K562 (cell line): ENCODE results near the gene HBG1. TPM values are rescaled to one million over a fixed set of nuclear protein-coding genes. Genes with fewer than 3 reads are reported as not detected.

ENCODE experiments used
- MAFF ChIP-seq: IDR thresholded peaks from 2 replicates; pipeline ENCODE4 v1.6.1; 2012; ENCODE audit warnings: low read length, improper control_type of control experiment
- MEIS2 ChIP-seq: fragments of 450-650 bp; IDR thresholded peaks from 2 replicates; pipeline ENCODE4 v1.6.1; 2014; ENCODE audit warnings: mild to moderate bottlenecking; ENCODE audit not compliant: partially characterized antibody
- PHTF2 ChIP-seq: fragments of 250-450 bp; sonication (Bioruptor Pico); IDR thresholded peaks from 2 replicates; pipeline ENCODE4 v1.5.0; 2021; ENCODE audit warnings: mild to moderate bottlenecking
- SREBF1 ChIP-seq: fragments of 150-350 bp; IDR thresholded peaks from 2 replicates; pipeline ENCODE4 v1.6.1; 2014; ENCODE audit warnings: antibody characterized with exemption, low read depth, low read length, borderline replicate concordance
- TSHZ1 ChIP-seq: fragments of 250-450 bp; sonication (Bioruptor Pico); IDR thresholded peaks from 2 replicates; pipeline ENCODE4 v1.4.0; 2020; ENCODE audit warnings: mild to moderate bottlenecking, moderate library complexity
- ZBTB49 ChIP-seq: sonication (generic); formaldehyde crosslinking; IDR thresholded peaks from 2 replicates; pipeline ENCODE4 v1.8.0; 2022; ENCODE audit warnings: missing genetic modification reagents, mild to moderate bottlenecking, borderline replicate concordance
- ZBTB8A ChIP-seq: fragments of 450-650 bp; IDR thresholded peaks from 2 replicates; pipeline ENCODE4 v1.6.1; 2018; ENCODE audit warnings: mild to moderate bottlenecking, moderate library complexity; ENCODE audit not compliant: partially characterized antibody
- ZKSCAN1 ChIP-seq: fragments of 150-350 bp; IDR thresholded peaks from 2 replicates; pipeline ENCODE4 v1.6.1; 2016; ENCODE audit warnings: low read depth, low read length
- ZNF764 ChIP-seq: fragments of 250-450 bp; sonication (Bioruptor Pico); IDR thresholded peaks from 2 replicates; pipeline ENCODE4 v1.4.0; 2020; ENCODE audit warnings: low read depth, mild to moderate bottlenecking, moderate library complexity
- ZZZ3 ChIP-seq: fragments of 450-650 bp; IDR thresholded peaks from 2 replicates; pipeline ENCODE4 v1.6.1; 2016; ENCODE audit warnings: antibody characterized with exemption, mild to moderate bottlenecking, moderate library complexity
- polyA plus RNA-seq, 8 experiments: library from polyadenylated mRNA; depleted of rRNA in 4 of 8; stranded (reverse) in 5 of 8; unstranded in 3 of 8; fragments of >200 nt; fragmentation: Nextera tagmentation in 2 of 8; fragmentation: Illumina TruSeq in 1 of 8; extraction: Ambion mirVana in 2 of 8; extraction: Trizol in 1 of 8; gene quantifications; 2 replicates each; pipeline versions ENCODE4 v1.2.1 to v1.2.3, GENCODE V29; 2011 to 2014; ENCODE audit warnings: inconsistent platforms in 1 of 8, missing spikeins in 1 of 8
- total RNA-seq, 7 experiments: library from RNA; depleted of rRNA in 6 of 7; stranded (reverse); fragments of >200 nt in 6 of 7; fragmentation: Illumina TruSeq in 2 of 7; extraction: Trizol in 2 of 7; gene quantifications; 2 replicates each; pipeline versions ENCODE4 v1.2.1 to v1.2.3, GENCODE V29; 2011 to 2021; ENCODE audit warnings: low replicate concordance in 1 of 7

The HBG1 gene
- total and polyA plus RNA-seq, 9 of the 15 experiments (the other 6 are each of a cell fraction or from before 2014, with no cell fraction given), result 1,066 to 16,338 (median 4,898) TPM

DNA sequence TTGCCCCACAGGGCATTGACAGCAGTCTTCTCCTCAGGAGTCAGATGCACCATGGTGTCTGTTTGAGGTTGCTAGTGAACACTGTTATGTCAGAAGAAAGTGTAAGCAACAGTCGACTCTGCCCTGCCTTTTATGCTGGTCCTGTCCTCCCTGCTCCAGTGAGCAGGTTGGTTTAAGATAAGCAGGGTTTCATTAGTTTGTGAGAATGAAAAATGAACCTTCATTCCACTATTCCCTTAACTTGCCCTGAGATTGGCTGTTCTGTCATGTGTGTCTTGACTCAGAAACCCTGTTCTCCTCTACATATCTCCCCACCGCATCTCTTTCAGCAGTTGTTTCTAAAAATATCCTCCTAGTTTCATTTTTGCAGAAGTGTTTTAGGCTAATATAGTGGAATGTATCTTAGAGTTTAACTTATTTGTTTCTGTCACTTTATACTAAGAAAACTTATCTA lies 15.2 kb downstream of the HBG1 start, which contains the start of gene HBD (continued):
- TF ChIP-seq ZBTB8A (no peak), ZKSCAN1 (no peak), ZZZ3 (no peak), MEIS2 (peak; percentile 92), MAFF (no peak), SREBF1 (no peak), TSHZ1 (CRISPR knock-in tag) (no peak), ZNF764 (CRISPR knock-in tag) (no peak), ZBTB49 (CRISPR knock-in tag) (no peak), PHTF2 (CRISPR knock-in tag) (no peak)
